HG02973 (cell line): ENCODE measurements around the gene MMP1.

Experiments
- ATAC-seq: cut with Tn5 transposase; IDR thresholded peaks from one replicate; pipeline ENCODE4 v1.9.1; 2021; ENCODE audit warnings: moderate library complexity; ENCODE audit not compliant: unreplicated experiment

MMP1 gene

DNA sequence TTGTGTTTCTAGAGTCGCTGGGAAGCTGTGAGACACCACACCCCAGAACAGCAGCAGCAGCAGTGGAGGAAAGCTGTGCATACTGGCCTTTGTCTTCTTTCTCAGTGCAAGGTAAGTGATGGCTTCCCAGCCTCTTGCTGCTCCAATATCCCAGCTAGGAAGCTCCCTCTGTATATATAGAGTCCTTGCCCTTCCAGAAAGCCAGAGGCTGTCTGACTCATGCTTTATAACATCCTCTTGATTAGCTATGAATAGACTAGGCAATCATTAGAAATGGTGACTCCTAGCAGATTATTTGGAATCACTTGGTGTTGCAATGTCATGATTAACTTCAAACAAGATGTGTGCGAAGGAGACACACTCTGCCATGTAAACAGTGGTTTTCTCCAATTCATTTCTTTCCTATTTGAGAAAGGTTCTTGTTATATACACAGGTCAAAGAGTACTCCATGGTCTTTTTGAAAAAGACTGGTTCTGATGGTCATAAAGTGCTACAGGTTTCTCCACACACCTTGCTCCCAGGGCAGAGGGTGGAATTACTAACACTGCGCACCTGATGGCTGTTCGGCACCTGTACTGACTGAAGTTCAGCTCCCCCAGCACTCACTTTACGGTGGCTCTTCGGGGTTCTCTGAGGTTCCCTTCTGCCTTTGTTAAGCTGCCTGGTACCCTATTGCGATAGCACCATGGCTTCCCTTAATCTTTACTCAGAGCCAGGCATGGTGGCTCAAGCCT is at the start of gene MMP1:
Gene MMP1 (minus strand): TSS at position 149 of the 735 bp plus-strand sequence. CDS start 68 bp downstream, at position 81.
- ATAC-seq, result no peak

DNA sequence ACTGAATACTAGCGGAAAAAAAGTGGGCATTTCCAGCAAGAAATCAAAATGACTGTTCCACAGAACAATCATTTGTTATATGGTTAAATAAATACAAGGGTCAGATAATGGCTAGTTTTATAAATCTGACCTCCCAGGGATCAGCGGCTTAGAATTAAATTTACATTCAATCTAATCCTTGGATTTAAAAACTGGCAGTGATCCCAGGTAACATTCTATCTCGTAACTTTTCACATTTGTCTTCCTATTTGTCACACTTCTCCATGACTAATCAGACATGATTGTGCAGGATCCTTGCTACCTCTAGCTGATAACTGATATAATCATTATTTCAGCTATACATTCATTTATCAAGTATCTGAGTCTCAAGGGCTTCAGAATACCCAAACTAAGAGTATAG is 48.3 kb upstream of the MMP1 start:
- no peak for ATAC-seq

DNA sequence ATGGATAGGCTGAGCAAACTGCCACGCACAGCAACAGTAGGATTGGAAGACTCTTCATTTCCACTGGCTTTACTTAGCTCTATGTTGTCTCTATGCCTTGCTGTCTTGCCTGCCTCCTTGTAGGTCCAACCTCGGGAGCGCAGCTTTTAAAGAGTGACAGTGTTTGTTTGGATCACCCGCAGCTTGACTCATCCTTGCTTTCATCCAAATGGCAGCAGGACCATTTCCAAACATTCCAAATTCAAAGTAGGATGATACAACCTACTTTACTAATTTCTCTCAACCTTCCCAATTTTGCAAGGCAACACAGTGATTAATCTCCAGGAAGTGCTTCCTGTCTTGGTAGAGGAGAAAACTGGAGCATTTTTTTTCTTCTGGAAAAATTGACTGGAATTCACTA is 45.5 kb upstream of the MMP1 start, which contains the start of gene MMP3:
Gene MMP3 (minus strand): TSS at position 121 of the 400 bp plus-strand sequence. CDS start 63 bp downstream, at position 58.
- ATAC-seq, result no peak

DNA sequence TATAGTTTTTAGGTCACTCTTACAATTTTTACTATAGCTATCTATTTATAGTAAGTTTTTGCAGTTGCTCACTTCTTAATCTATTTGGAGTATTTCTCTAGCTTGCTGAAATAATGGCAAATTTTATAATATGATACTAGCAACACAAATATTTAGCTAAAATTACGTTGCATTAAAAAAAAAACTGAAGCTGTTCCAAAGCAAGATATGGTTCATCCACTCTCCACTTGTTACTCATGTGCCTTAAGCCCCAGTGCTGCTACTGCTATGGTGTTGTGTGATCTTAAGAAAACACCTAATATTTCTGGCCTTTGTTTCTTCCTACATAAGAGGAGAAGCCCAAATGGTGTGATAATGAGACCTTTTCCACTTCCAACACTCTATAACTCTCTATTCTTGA is 45.0 kb upstream of the MMP1 start:
- no peak for ATAC-seq

DNA sequence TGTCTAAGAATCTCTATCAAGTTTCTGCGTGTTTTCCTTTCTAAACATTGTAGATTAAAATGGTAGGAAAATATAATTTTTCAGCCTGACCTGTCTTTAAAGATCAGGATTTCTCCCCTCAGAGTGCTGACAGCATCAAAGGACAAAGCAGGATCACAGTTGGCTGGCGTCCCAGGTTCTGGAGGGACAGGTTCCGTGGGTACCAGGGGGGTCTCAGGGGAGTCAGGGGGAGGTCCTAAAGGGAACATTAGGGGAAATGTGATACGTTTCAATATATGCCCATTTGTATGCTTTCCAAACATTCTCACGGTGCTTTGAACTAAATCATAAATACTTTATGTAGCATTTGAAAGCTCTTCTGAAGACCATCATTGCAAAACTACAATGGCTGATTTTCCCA is 42.1 kb upstream of the MMP1 start:
- ATAC-seq, result no peak

- no peak for ATAC-seq
Observed at GRCh38 chr11:102837646-102838045, 39.7 kb upstream of the MMP1 start.

GRCh38 chr11:102837156-102837555 is 39.2 kb upstream of the MMP1 start:
- no peak for ATAC-seq

DNA sequence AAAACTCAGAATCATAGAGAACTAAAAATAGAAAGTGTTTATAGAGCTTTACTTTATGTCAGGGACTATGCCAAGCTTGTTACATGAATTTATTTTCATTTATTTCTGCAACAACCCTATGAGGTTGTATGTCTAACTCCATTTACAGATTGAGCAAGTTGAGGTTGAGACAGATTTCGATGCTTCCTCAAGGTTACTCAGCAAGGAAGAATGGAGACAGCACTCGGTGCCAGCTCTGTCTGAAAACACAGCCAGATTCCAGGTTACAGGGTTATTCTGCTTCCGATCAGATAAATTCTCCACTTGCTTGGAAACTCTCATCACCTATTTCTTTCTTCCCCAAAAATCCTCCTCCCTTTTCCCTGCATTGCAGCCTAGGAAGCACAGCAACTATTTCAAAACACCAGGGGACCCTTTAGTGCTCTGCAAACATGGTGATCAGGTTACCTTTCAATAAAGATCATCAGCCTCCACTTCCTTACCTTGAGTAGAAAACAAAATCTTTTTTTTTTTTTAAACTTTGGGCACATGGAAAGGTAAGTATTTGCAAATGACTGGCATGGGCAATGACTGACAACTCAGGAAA is 38.4 kb upstream of the MMP1 start:
- ATAC-seq, result no peak

GRCh38 chr11:102833731-102834130 is 35.8 kb upstream of the MMP1 start:
- no peak for ATAC-seq

GRCh38 chr11:102832612-102833011 is 34.7 kb upstream of the MMP1 start:
- ATAC-seq, result no peak

DNA sequence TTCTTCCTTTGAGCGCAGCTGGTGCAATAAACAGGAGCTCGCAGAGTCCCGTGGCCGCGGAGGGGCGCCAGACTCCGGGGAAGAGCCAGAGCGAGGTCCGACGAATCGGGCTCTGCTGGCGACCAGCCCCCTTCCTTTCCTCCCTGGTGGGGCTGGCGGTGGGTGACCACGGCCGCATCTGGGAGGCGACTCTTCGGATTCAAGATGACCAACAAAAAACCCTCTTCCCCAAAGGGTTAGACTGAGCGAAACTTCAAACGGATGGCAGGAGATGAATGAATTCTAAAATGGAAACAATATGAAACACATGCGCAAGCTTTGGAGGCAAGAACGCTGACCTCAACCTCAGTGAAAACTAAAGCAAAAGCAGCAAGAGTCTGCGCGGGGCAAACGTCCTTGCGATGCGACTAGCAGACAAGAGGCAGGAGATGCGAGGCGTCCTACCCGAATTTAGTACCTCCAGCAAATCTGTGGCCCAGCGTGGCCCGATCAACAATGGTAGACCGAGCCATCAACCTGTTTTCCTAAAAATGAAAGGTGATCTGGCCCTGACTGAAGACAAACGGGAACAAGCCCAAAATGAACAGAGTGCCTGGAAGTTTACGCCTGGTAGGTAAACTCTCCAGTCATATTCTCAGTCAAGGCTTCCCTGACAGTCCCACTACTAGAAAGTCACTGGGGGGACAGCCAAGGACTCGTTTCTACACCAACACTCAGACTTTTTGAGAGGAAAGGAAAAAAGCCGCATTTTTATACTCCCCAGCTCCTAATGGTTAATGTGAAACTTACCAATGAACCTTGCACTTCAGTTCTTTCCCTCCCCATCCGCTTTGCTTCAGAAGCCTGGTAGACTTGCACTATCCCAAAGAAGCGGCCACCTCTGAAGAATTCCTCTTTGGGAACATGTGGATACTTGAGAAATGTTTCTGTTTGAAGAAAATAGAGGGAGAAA is 33.8 kb upstream of the MMP1 start:
- ATAC-seq, result no peak

- no peak for ATAC-seq
Observed at GRCh38 chr11:102831128-102831488, 33.1 kb upstream of the MMP1 start.

DNA sequence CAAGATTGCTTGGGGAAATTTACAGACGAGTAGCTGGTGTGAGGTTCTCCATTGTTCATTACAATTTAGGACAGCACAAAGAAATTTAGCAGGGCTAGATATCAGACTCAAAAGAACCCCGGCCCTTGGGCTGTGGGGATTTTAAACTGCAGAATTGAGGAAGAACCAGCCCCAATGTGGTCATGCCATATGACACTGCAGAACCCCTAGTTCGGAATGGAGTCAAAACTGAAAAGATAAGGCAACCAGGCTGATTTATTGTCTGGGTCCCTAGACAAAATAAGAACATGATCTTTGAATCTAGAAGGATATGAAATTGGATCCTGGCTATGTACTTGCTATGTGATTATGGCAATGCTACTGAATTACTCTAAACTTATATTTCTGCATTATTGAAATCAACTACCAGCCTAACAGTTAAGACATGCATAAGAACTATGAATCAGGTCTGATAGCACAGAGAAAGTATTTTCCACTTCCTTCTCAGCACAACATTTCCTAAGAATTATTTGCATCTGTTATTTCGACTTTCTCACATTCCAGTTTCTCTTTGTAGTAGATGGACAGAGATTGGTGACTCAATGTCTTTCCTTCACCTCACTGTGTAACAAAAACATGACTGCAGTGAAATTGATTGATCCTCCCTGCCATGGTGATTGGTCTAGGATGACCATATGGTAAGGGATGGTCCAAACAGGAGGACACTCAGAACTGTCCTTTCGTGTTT is 32.2 kb upstream of the MMP1 start:
- ATAC-seq, result no peak

DNA sequence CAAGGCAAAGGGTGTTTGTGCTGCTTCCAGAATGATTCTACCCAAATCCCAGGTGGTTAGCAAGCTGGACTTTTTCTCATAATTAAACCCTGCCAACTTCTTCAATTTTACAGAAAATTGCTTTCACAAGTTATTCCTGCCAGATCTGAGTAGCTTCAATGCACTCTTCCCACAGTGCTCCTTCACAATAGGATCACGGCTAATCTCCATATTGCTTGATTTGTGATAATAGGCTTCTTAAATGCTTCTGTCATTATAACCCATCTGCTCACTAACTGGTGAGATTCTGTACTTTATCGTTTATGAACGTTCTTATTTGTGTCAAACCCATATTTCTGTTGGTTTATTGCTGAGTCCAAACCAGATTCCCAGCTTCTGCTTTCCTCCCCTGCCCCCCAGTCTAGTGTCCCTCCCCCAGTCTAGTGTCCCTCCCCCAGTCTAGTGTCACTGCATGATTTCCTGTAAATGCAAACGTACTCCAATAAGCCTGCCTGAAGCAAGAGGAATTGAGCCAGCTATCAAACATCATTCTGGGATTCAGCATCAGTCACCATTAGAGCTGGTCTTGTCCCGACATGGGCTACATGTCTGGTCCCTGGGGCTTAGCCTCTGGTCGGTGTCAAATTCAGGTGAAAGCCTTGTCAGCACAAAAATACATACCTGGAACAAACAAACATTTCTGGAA is 31.5 kb upstream of the MMP1 start:
- ATAC-seq, result no peak

DNA sequence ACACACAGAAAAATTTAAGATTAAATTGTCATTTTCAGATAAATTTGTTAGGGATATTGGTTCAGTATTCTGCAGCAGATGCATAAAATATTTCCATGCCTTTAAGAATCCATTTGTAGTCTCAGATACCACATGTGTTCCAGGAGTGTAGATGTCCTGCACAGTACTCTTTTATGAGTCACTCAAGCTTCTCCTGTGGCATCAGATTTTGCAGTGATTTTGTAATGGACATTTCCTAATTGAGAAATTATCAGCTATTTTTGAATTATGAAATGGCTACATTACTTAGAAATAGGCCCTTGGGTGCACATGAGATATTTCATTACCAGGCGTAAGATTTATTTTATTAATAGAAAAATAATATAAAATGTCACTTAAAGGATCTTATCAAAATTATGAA is 26.6 kb upstream of the MMP1 start:
- no peak for ATAC-seq

- no peak for ATAC-seq
Observed at GRCh38 chr11:102819491-102819890, 21.5 kb upstream of the MMP1 start.

DNA sequence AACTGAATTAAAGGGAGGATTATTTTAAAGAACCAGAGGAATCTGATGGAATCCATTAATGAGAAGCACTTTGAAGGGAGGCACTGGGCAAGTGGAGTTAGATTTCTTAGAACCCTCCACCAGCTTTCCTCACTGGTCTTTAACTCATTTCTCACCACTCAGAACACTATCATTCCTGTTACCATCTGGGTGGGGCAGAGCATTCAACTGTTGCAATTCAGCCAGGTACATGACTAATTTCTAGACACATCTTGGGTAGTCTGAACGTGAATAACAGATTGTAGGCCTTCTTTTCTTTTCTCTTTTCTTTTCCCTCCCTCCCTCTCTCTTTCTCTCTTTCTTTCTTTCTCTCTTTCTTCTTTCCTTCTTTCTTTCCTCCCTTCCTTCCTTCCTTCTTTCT is 15.5 kb upstream of the MMP1 start:
- ATAC-seq, result no peak

- no peak for ATAC-seq
Observed at GRCh38 chr11:102812188-102812587, 14.2 kb upstream of the MMP1 start.

- no peak for ATAC-seq
Observed at GRCh38 chr11:102810950-102811660, 13.1 kb upstream of the MMP1 start.

DNA sequence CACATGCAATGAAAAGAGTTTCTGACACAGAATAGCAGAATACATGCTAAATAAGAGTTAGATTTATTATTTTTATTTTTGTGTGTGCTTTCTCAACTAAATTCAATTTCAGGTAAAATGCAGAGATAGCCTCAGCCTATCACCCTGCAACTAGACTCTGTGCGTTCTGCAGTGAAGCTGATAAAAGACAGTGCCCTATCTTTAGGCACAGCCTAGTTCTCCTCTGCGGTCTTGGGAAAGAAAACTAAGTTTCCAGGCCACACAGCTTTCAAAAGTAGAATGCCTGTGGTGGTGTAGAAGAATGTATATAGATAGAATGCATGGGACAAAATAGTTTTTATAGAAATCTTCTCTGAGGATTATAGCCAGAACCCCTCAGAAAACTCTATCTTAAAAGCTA is 12.0 kb upstream of the MMP1 start:
- ATAC-seq, result no peak
